SU-DHL-6 (cell line): ENCODE results near the gene IRF7.

Source experiments
- H2AFZ ChIP-seq: fragments of 200-600 bp; sonication (generic); 2 replicates; pipeline ENCODE4 v1.6.1; 2014; ENCODE audit warnings: low read depth, mild to moderate bottlenecking, moderate library complexity, mixed read lengths, antibody characterized with exemption, low read length; ENCODE audit not compliant: severe bottlenecking
- H3F3A ChIP-seq: fragments of 200-600 bp; shearing (Covaris generic); 2 replicates; pipeline ENCODE4 v1.6.0; 2016; ENCODE audit warnings: antibody characterized with exemption, mild to moderate bottlenecking; ENCODE audit not compliant: insufficient read depth
- H3K27ac ChIP-seq: fragments of 200-600 bp; sonication (generic); 2 replicates; pipeline ENCODE4 v1.5.1; 2016; ENCODE audit warnings: low read depth, mild to moderate bottlenecking, low read length, moderate library complexity, mixed read lengths
- H3K27me3 ChIP-seq: fragments of 200-600 bp; sonication (generic), shearing (Covaris generic); 2 replicates; pipeline ENCODE4 v1.6.0; 2014; ENCODE audit warnings: mild to moderate bottlenecking, low read length
- H3K36me3 ChIP-seq: fragments of 200-600 bp; sonication (generic); 2 replicates; pipeline ENCODE4 v1.6.1; 2014; ENCODE audit warnings: mild to moderate bottlenecking, low read length, mixed read lengths
- H3K4me2 ChIP-seq: fragments of 300-600, 200-600 bp; shearing (Covaris generic), sonication (generic); 2 replicates; pipeline ENCODE4 v1.6.0; 2014; ENCODE audit warnings: low read length, low read depth, mild to moderate bottlenecking; ENCODE audit not compliant: poor library complexity, severe bottlenecking
- H3K4me3 ChIP-seq: fragments of 200-600 bp; sonication (generic); 2 replicates; pipeline ENCODE4 v1.5.1; 2014; ENCODE audit warnings: antibody characterized with exemption, low read length, mild to moderate bottlenecking, mixed read lengths; ENCODE audit not compliant: insufficient read depth, poor library complexity, severe bottlenecking
- H3K79me2 ChIP-seq: fragments of 200-600 bp; sonication (generic); 2 replicates; pipeline ENCODE4 v1.6.1; 2014; ENCODE audit warnings: mild to moderate bottlenecking, low read length, moderate library complexity; ENCODE audit not compliant: insufficient read depth
- H3K9ac ChIP-seq: fragments of 200-600 bp; sonication (generic); 2 replicates; pipeline ENCODE4 v1.7.0; 2014; ENCODE audit warnings: mild to moderate bottlenecking, low read length
- H3K9me2 ChIP-seq: fragments of 200-600 bp; sonication (generic); replicated peaks from 2 replicates; pipeline ENCODE4 v1.6.1; 2014; ENCODE audit warnings: low read length; ENCODE audit not compliant: insufficient read depth
- H3K9me3 ChIP-seq: fragments of 200-600 bp; sonication (generic); 2 replicates; pipeline ENCODE4 v1.6.1; 2014; ENCODE audit warnings: low read length, mixed read lengths; ENCODE audit not compliant: insufficient read depth
- H4K20me1 ChIP-seq: fragments of 200-600 bp; sonication (generic); 2 replicates; pipeline ENCODE4 v1.6.1; 2014; ENCODE audit warnings: low read depth, mild to moderate bottlenecking, antibody characterized with exemption, low read length, moderate library complexity, mixed read lengths
- EZH2phosphoT487 ChIP-seq: fragments of 200-600 bp; sonication (generic), shearing (Covaris generic); conservative IDR thresholded peaks from 2 replicates; pipeline ENCODE4 v1.6.1; 2018; ENCODE audit warnings: mild to moderate bottlenecking, antibody characterized with exemption, low read length, moderate library complexity, mixed read lengths
- TF ChIP-seq, protein P1 (sequence below): fragments of 200-600 bp; sonication (generic); IDR thresholded peaks from one replicate; pipeline ENCODE4 v1.5.1; 2017; ENCODE audit warnings: antibody characterized with exemption, mild to moderate bottlenecking, low read length, moderate library complexity; ENCODE audit not compliant: insufficient read depth, poor library complexity, severe bottlenecking

Gene IRF7

DNA sequence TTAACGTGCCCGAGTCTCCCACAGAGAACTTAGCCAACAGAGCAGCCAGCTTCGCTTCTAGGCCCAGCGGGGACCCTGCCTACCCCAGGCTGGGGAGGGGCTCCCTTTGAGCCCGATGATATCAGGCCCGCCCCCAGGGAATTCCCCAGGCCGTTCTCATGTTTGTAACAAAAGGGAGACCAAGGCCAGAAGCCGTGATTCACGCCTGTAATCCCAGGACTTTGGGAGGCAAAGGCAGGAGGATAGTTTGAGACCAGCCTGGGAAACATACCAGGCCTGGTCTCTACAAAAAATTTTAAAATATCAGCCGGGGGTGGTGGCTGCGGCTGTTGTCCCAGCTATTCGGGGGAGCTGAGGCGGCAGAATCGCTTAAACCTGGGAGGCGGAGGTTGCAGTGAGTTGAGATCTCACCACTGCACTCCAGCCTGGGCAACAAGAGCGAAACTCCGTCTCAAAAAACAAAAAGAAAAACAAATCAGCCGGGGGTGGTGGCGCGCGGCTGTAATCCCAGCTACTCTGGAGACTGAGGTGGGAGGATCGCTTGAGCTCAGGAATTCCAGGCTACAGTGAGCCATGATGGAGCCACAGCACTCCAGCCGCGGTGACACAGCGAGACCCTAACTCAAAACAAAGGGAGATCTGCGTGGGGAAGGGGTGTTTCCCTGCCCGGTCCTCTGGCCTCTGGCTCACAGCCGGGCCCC is 23.0 kb upstream of the IRF7 start:
- Histone ChIP-seq H4K20me1 (no peaks in the 10 kb centered on the region), H2AFZ (no peak overlapping the region), H3K36me3 (no peaks in the 10 kb centered on the region), H3K4me2 (no peak overlapping the region), H3K9ac (no peak overlapping the region), H3K27ac (no peak overlapping the region), H3K9me2 (no peaks in the 10 kb centered on the region), H3K27me3 (no peaks in the 10 kb centered on the region), H3K9me3 (no peaks in the 10 kb centered on the region), H3K79me2 (no peaks in the 10 kb centered on the region), H3F3A (0 out of 2 replicates have a peak, but pooled peaks cover 3% of the 10 kb centered on the region), H3K4me3 (no peak overlapping the region)
- TF ChIP-seq, protein P1, sequence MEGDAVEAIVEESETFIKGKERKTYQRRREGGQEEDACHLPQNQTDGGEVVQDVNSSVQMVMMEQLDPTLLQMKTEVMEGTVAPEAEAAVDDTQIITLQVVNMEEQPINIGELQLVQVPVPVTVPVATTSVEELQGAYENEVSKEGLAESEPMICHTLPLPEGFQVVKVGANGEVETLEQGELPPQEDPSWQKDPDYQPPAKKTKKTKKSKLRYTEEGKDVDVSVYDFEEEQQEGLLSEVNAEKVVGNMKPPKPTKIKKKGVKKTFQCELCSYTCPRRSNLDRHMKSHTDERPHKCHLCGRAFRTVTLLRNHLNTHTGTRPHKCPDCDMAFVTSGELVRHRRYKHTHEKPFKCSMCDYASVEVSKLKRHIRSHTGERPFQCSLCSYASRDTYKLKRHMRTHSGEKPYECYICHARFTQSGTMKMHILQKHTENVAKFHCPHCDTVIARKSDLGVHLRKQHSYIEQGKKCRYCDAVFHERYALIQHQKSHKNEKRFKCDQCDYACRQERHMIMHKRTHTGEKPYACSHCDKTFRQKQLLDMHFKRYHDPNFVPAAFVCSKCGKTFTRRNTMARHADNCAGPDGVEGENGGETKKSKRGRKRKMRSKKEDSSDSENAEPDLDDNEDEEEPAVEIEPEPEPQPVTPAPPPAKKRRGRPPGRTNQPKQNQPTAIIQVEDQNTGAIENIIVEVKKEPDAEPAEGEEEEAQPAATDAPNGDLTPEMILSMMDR = no peak
- TF ChIP-seq EZH2phosphoT487 = no peak

DNA sequence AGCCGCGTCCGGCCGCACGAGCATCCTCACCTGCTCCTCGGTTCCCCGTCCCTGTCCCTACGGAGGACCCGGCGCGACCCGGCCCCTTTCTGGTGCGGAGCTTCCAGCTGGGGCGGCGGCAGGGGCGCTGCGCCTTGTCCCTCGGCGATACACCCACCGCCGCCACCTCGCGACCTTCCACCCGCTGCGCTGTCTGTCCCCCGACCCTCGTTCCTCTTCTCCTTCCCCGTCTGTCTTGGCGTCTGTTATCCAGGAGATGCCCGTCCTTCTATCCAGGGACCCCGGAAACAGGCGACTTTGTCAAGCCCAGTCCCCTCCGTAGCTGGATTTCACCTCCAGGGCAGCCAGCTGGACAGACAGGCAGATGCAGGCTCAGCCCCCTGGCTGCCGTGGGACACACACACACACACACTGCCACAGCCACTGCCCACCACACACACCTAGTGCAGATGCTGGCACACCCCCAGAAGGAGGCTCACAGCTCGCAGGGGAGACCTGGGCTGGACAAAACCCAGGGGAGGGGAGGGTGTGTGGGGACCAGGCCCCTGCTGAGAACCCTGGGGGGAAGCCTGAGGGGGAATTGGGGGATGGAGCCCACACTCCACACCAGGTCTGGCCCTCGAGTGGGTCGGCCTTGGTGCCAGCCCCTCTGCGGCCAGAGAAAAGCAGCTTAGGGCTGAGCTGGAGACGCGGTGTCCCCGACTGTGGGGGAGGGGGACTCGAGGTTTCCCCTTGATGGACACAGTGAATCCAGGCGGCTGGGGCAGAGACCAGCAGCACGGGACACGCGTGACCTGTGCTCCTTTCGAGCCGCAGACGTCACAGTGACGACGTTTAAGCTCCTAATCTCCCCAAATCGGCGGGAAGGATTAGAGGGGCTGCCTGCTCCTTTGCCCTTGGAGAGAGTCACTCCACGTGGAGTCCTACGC is 22.1 kb upstream of the IRF7 start:
- H3K27me3 ChIP-seq = no peaks in the 10 kb centered on the region
- no peaks in the 10 kb centered on the region for H4K20me1 ChIP-seq
- no peaks in the 10 kb centered on the region for H3K9me2 ChIP-seq
- H3K4me3 ChIP-seq = no peak overlapping the region
- no peak overlapping the region for H3K9ac ChIP-seq
- no peaks in the 10 kb centered on the region for H3K9me3 ChIP-seq
- TF ChIP-seq, protein P1 = no peak
- no peak for TF ChIP-seq EZH2phosphoT487
- no peaks in the 10 kb centered on the region for H3K36me3 ChIP-seq
- no peak overlapping the region for H3K27ac ChIP-seq
- no peaks in the 10 kb centered on the region for H3F3A ChIP-seq
- H3K4me2 ChIP-seq = no peak overlapping the region
- H2AFZ ChIP-seq = no peak overlapping the region
- H3K79me2 ChIP-seq = no peaks in the 10 kb centered on the region

DNA sequence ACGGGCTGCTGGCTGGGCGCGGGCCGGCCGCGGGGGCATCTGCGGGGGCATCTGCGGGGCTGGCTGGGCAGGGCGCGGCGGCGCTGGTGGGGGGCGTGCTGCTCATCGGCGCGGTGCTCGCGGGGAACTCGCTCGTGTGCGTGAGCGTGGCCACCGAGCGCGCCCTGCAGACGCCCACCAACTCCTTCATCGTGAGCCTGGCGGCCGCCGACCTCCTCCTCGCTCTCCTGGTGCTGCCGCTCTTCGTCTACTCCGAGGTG is 21.5 kb upstream of the IRF7 start:
- Histone ChIP-seq H4K20me1 (no peaks in the 10 kb centered on the region), H3K27me3 (no peaks in the 10 kb centered on the region), H3K79me2 (no peaks in the 10 kb centered on the region), H3K4me2 (no peak overlapping the region), H3K9me2 (no peaks in the 10 kb centered on the region), H2AFZ (no peak overlapping the region), H3K27ac (no peak overlapping the region), H3K36me3 (no peaks in the 10 kb centered on the region), H3K9me3 (no peaks in the 10 kb centered on the region), H3K9ac (no peak overlapping the region), H3K4me3 (no peak overlapping the region), H3F3A (no peaks in the 10 kb centered on the region)
- TF ChIP-seq EZH2phosphoT487 = no peak
- TF ChIP-seq, protein P1 = no peak
